GM18499 (cell line): ENCODE results near the gene PDE9A.

ENCODE experiments used
- ATAC-seq: cut with Tn5 transposase; IDR thresholded peaks from one replicate; pipeline ENCODE4 v1.9.1; 2021; ENCODE audit warnings: moderate number of reproducible peaks; ENCODE audit not compliant: insufficient read depth, unreplicated experiment

PDE9A gene

GRCh38 chr21:42751866-42752265, 98.4 kb downstream of the PDE9A start:
- no peak for ATAC-seq

- no peak for ATAC-seq
Observed at GRCh38 chr21:42753804-42754203, 100.4 kb downstream of the PDE9A start.

GRCh38 chr21:42754270-42754933, 101.0 kb downstream of the PDE9A start:
- no peak for ATAC-seq

GRCh38 chr21:42755031-42755665, 101.7 kb downstream of the PDE9A start:
- ATAC-seq, result no peak

GRCh38 chr21:42755766-42756579, 102.6 kb downstream of the PDE9A start:
- no peak for ATAC-seq

- no peak for ATAC-seq
Observed at GRCh38 chr21:42756580-42757250, 103.3 kb downstream of the PDE9A start.

- no peak for ATAC-seq
Observed at GRCh38 chr21:42757422-42757821, 104.0 kb downstream of the PDE9A start.

- ATAC-seq, result no peak
Observed at GRCh38 chr21:42757826-42758655, 104.6 kb downstream of the PDE9A start.

- no peak for ATAC-seq
Observed at GRCh38 chr21:42758721-42759593, 105.5 kb downstream of the PDE9A start.

GRCh38 chr21:42759594-42759927, 106.1 kb downstream of the PDE9A start:
- no peak for ATAC-seq

GRCh38 chr21:42760361-42760950, 107.0 kb downstream of the PDE9A start:
- no peak for ATAC-seq

GRCh38 chr21:42760951-42761751, 107.7 kb downstream of the PDE9A start:
- no peak for ATAC-seq

- no peak for ATAC-seq
Observed at GRCh38 chr21:42761776-42762335, 108.4 kb downstream of the PDE9A start.

GRCh38 chr21:42763581-42764442, 110.4 kb downstream of the PDE9A start:
- no peak for ATAC-seq

- ATAC-seq, result no peak
Observed at GRCh38 chr21:42764443-42764760, 111.0 kb downstream of the PDE9A start.

GRCh38 chr21:42764883-42765282, 111.5 kb downstream of the PDE9A start:
- ATAC-seq, result no peak

- ATAC-seq, result no peak
Observed at GRCh38 chr21:42765656-42766055, 112.2 kb downstream of the PDE9A start.
